ENCODE data around the gene GSDME.

DNA sequence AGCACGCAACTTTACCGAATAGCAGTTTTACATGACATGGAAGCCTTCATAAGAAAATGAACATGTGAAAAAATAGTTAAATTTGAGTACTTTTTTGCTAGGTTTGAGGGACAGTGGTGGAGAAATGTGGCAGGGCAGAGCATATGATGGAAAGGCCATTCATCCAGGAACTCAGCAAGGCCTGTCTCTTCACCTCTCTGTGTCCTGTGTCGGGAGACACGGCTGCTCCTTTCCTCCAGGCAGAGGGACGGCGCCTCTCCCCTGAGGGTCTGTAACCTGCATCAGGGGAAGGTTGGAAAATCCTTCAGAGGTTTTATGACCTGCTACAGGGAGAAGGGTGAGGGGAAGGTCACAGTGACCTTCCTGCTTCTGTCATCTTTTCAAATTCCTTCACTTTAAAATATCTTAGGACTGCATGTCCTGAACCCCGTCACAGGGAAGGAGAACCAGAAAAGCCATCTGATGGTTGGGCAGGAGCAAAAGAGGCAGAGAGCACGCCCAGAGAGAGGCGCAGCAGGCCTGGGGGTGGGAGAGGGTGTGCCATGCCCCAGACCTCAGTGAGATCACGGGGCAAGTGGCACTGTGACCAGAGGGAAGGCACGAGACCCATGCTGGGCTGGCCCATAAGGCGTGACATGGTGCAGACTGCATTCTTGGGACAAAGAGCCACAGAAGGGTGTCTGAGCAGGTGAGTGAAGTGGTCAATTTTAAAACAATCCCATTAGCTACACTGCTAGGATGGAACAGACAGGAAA, 44.0 kb downstream of the GSDME start:
- TF ChIP-seq, protein P1, sequence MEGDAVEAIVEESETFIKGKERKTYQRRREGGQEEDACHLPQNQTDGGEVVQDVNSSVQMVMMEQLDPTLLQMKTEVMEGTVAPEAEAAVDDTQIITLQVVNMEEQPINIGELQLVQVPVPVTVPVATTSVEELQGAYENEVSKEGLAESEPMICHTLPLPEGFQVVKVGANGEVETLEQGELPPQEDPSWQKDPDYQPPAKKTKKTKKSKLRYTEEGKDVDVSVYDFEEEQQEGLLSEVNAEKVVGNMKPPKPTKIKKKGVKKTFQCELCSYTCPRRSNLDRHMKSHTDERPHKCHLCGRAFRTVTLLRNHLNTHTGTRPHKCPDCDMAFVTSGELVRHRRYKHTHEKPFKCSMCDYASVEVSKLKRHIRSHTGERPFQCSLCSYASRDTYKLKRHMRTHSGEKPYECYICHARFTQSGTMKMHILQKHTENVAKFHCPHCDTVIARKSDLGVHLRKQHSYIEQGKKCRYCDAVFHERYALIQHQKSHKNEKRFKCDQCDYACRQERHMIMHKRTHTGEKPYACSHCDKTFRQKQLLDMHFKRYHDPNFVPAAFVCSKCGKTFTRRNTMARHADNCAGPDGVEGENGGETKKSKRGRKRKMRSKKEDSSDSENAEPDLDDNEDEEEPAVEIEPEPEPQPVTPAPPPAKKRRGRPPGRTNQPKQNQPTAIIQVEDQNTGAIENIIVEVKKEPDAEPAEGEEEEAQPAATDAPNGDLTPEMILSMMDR (tag by site-specific recombination; IDR thresholded peaks at IDR 0.05): no peak
- TF ChIP-seq ZNF239 (tag by site-specific recombination; IDR thresholded peaks at IDR 0.05): no peak
- TF ChIP-seq REPIN1 (tag by site-specific recombination; IDR thresholded peaks at IDR 0.05; ENCODE audit: low read depth): no peak
- no peak for TF ChIP-seq BCL11B (tag by site-specific recombination; IDR thresholded peaks at IDR 0.05; ENCODE audit: low read depth)
- TF ChIP-seq, protein P2, sequence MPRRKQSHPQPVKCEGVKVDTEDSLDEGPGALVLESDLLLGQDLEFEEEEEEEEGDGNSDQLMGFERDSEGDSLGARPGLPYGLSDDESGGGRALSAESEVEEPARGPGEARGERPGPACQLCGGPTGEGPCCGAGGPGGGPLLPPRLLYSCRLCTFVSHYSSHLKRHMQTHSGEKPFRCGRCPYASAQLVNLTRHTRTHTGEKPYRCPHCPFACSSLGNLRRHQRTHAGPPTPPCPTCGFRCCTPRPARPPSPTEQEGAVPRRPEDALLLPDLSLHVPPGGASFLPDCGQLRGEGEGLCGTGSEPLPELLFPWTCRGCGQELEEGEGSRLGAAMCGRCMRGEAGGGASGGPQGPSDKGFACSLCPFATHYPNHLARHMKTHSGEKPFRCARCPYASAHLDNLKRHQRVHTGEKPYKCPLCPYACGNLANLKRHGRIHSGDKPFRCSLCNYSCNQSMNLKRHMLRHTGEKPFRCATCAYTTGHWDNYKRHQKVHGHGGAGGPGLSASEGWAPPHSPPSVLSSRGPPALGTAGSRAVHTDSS (tag by site-specific recombination; IDR thresholded peaks at IDR 0.05): no peak

All from HEK293 (cell line).